HUDEP-2 (cell line): Measurements from ENCODE around the gene ZNF491.
A peak's percentile ranks its signal among the peaks of the same experiment; 100 is the strongest.
"Not testable (repeated sequence)": the region's sequence is repeated elsewhere in the genome, so short reads cannot be mapped to it uniquely, and the experiment has no call there.

Experiments
- DNase-seq, 76 experiments: peaks; one replicate each; lab custom pipeline; 2025; ENCODE audit not compliant: unreplicated experiment in 76 of 76; lab: John Stamatoyannopoulos, UW

ZNF491 gene

DNA sequence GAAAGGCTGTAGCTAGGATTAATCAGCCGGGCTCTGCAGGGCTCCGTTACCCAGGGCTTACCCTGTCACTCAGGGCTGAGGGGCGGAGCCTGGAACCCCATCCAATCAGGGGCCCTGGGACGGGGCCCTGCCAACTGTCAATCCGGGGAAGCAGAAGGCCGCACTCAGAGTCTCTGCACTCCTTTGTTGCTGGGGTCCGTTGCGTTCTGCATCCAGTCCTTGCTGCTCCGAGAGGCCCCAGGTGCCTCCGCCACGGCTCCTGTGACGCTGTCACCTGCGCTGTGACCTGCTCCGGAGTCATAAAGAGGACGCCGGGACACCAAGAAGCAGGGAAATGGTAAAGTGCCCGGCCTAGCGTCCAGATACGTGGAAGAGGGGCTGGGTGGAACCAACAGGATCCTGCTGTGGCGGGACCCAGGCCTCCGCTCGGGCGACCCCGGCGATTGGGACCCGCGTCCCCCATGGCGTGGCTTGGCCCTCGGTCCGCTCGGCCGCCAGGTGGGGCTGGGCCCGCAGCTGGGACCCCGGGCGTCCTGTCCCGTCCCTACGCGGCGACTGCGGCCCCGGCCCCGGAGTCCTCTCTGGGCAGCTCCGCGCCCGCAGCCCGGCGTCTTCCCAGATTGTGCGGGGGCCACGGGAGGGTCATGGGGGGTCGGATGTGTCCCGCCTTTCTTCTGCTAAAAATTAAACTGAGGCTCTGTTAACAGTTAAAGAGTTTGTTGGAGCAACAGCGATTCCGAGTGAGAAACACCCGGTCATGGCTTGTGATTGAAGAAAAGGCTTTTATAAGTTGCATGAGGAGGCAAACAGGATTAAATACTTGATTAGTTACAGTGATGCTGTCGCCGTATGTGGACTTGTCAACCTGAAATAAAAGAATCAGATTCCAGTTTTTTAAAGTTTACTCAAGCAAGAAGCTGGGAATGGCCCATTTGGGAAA is at the start of gene ZNF491:
Gene ZNF491 (plus strand): TSS at position 133 of the 940 bp plus-strand sequence. CDS start 7,431 bp downstream, outside the sequence.
- peak in 5 of 76 experiments; percentile 4 to 40 (median 37) for DNase-seq

GRCh38 chr19:11749751-11750150 is 48.6 kb upstream of the ZNF491 start:
- DNase-seq, result no peak

DNA sequence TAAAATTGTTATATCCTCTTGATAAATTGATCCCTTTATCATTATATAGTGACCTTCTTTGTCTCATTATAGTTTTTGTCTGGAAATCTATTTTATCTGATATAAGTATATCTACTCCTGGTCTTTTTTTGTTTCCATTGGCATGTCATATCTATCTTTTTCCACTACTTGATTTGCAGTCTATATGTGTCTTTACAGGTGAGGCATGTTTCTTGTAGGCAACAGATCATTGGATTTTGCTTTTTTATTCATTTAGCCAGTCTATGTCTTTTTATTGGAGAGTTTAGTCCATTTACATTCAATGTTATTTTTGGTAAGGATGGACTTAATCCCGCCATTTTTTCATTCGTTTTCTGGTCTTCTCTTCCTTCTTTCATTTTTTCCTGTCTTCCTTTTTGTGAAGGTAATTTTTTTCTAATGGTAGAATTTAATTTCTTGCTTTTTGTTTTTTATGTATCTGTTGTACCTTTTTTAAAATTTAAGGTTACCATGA is 46.0 kb upstream of the ZNF491 start:
- DNase-seq, result no peak

DNA sequence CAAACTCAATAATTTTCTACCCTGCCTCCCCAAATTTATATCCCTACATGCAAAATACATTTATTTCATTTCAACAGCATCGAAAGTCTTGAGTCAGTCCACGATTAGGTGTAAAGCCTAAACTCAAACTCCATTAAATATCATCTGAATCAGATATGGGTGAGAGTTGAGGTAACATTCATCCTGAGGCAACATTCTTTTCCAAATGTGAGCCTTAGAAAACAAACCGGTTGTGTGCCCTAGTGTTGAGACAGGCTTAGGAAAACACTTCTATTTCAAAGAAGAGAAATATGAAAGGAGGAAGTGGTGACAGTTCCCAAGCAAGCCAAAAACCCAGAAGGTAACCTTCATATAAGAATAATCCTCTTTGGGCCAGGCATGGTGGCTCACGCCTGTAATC is 43.7 kb upstream of the ZNF491 start:
- no peak for DNase-seq

- DNase-seq, result no peak
Observed at GRCh38 chr19:11756965-11757364, 41.4 kb upstream of the ZNF491 start.

DNA sequence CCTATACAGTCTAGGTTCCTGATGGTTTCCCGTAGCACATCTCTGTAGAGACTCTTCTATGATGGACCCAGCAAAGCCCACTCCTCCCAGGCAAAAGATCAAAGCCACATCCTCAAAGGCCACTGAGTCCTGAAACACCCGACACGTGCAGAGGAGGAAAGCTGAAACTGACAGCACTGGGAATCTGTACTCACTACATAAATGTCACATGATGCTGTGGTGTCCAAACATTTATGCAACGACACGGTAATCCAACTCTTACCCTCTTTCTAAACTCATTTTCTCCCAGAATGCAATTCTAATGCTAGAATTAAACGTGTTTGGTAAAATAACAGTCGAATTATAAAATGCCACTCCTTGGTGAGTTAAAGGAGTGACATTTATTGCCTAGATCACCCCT is 38.5 kb upstream of the ZNF491 start:
- DNase-seq, result no peak

GRCh38 chr19:11763117-11763516 is 35.2 kb upstream of the ZNF491 start:
- no peak for DNase-seq

DNA sequence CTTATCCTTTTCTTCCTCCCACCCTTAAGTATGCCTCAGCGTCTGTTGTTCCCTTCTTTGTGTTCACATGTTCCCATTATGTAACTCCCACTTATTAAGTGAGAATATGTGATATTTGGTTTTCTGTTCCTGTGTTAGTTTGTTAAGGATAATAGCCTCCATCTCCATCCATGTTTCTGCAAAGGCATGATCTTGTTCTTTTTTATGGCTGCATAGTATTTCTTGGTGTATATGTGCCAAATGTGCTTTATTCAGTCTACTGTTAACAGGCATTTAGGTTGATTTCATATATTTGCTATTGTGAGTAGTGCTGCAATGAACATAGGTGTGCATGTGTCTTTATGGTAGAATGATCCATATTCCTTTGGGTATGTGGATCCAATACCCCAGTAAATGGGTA is 34.7 kb upstream of the ZNF491 start:
- no peak for DNase-seq

GRCh38 chr19:11766597-11767591 is 31.4 kb upstream of the ZNF491 start, which contains the start of gene ZNF441:
Gene ZNF441, plus strand, starts transcription at chr19:11767000. Its CDS starts 194 bp downstream, at chr19:11767194.
- DNase-seq, result peak in 72 of 76 experiments; percentile 11 to 98 (median 89)

DNA sequence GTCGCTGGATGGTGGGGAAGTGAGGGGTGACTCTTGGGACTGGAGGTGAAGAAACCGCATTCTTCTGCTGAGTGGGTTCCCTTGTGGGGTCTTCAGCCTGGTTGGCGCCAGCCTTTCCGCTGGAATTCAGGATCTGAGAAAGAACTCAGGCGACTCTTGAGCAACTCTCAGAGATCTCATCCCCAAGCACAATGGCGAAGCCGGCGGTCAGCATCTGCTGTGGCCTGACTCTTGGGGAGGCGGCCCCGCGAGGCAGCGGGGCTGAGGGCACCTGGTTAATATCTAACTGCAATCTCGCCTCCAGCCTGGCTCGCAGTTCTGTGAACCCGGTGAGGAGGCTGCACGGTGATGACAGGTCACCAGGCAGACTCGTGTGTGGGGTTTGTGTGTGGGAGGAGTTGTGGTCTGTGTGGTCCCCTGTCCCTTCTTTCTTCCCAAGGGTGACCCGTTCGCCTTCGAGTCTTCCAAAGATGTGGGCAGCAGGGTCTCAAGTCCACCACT is 30.6 kb upstream of the ZNF491 start:
- peak in 9 of 76 experiments; percentile 5 to 48 (median 16) for DNase-seq

GRCh38 chr19:11769995-11770394 is 28.3 kb upstream of the ZNF491 start:
- peak in 1 of 76 experiments; percentile 2 for DNase-seq

- not testable (repeated sequence) for DNase-seq
Observed at GRCh38 chr19:11771520-11771919, 26.8 kb upstream of the ZNF491 start.

DNA sequence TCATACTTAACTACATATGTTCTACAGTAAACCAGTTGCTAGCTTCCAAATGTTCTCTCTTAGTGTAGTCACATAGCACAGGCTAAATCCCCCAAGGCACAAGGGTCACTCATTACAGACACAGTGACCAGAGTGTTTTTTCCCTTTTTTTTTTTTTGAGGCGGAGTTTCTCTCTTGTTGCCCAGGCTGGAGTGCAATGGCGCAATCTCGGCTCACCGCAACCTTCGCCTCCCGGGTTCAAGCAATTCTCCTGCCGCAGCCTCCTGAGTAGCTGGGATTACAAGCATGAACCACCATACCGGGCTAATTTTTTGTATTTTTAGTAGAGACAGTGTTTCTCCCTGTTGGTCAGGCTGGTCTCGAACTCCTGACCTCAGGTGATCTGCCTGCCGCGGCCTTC is 21.7 kb upstream of the ZNF491 start:
- not testable (repeated sequence) for DNase-seq

GRCh38 chr19:11780431-11781020 is 17.8 kb upstream of the ZNF491 start:
- DNase-seq, result no peak

DNA sequence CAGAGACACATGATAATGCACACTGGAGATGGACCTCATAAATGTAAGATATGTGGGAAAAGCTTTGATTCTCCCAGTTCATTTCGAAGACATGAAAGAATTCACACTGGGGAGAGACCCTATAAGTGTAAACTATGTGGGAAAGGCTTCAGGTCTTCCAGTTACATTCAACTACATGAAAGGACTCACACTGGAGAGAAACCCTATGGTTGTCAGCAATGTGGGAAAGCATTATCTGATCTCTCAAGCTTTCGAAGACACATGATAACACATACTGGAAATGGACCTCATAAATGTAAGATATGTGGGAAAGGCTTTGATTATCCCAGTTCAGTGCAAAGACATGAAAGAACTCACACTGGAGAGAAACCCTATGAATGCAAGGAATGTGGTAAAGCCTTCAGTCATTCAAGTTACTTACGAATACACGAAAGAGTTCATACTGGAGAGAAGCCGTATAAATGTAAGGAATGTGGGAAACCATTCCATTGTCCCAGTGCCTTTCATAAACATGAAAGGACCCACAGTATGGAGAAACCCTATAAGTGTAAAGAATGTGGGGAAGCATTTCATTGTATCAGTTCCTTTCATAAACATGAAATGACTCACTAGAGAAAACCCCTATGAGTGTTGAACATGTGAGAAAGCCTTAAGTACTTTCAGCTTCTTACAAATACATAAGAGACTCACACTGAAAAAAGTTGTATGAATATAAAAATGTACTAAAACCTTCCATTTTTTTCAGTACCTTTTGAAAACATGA is 16.8 kb upstream of the ZNF491 start:
- DNase-seq, result no peak

GRCh38 chr19:11783767-11784166 is 14.6 kb upstream of the ZNF491 start:
- DNase-seq, result no peak

DNA sequence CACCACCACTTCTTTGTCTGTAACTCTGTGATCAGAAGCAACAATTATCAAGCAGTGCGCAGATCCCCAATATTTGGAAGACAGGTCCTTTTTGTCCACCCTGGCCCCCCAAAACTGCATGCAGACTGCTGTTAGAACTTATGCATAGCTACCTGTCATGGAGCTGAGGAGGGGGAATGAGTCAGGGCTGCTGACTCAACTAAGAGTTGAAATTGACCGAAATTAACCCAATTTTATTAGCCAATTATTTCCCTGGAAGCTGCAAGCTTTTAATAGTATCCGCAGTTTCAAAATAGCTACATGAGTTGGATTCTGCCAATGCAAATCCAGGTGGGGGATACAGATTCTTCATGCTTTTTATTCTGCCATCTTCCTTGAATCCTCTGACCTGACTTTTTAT is 14.0 kb upstream of the ZNF491 start:
- DNase-seq, result no peak

DNA sequence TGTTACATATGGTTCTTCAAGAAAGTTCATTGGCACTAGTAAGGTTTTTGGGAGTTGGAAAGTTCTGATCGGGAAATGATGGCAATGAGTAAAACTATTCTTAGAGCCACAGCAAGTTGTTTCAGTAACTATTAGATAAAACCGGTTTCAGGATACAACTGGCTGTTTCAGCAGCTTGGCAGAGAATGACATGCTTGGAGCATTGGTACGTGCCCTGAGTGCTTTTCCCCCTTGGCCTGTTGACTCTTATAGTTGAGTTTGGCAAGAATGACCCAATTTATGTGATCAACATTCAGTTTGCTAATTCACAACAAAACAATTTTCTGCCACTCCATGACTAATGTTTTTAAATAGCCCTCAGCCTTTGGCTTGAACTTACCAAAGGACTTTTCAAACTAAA is 10.8 kb upstream of the ZNF491 start:
- no peak for DNase-seq

DNA sequence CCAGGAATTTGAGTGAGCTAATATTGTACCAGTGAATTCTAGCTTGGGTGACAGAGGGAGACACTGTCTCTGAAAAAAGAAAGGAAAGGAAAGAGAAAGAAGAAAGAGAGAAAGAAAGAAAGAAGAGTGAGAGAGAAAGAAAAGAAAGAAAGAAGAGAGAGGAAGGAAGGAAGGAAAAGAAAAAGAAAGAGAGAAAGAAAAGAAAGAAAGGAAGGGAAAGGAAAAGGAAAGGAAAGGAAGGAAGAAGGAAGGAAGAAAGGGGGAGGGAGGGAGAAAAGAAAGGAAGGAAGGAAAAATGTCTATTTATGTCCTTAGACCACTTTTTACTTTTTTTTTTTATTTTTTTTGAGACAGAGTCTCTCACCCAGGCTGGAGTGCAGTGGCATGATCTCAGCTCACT is 5.4 kb upstream of the ZNF491 start:
- no peak for DNase-seq
